Esophagus muscularis mucosa (tissue), 4 donors: ENCODE data around the gene DNAJB4. TPM values are rescaled to one million over a fixed set of nuclear protein-coding genes. Genes with fewer than 3 reads are reported as not detected.
A peak's percentile ranks its signal among the peaks of the same experiment; 100 is the strongest.
"Not testable (repeated sequence)": the region's sequence is repeated elsewhere in the genome, so short reads cannot be mapped to it uniquely, and the experiment has no call there.

Experiments
- DNase-seq: peaks from one replicate; pipeline ENCODE4 v3.0.0-alpha.2; 2017; ENCODE audit errors: extremely low spot score
- H3K27ac ChIP-seq, 4 donors: fragments of 200-600 bp; sonication (generic); replicated peaks in 1 of 4; 1 replicate in 3 of 4; 2 replicates in 1 of 4; pipeline ENCODE4 v1.5.1; 2016 to 2019; ENCODE audit warnings: mild to moderate bottlenecking in 1 of 4
- H3K27me3 ChIP-seq, 4 donors: fragments of 200-600 bp; sonication (generic); one replicate each; pipeline versions ENCODE4 v1.5.1 to v1.6.0; 2016 to 2019
- H3K36me3 ChIP-seq, 4 donors: fragments of 200-600 bp; sonication (generic); one replicate each; pipeline ENCODE4 v1.5.1; 2016 to 2019
- H3K4me1 ChIP-seq, 4 donors: fragments of 200-600 bp; sonication (generic); one replicate each; pipeline ENCODE4 v1.5.1; 2016 to 2019
- H3K4me3 ChIP-seq, 4 donors: fragments of 200-600 bp; sonication (generic); 1 replicate in 2 of 4; 2 replicates in 2 of 4; pipeline ENCODE4 v1.5.1; 2016 to 2019; ENCODE audit warnings: mild to moderate bottlenecking in 4 of 4, moderate library complexity in 1 of 4
- H3K9me3 ChIP-seq, 4 donors: fragments of 200-600 bp; sonication (generic); 1 replicate in 3 of 4; 2 replicates in 1 of 4; pipeline ENCODE4 v1.5.1; 2016 to 2019
- CTCF ChIP-seq, 3 experiments: fragments of 200-600 bp in 2 of 3; fragments of 450-650 bp in 1 of 3; sonication (generic) in 2 of 3; IDR thresholded peaks; one replicate each; pipeline ENCODE4 v1.5.1; 2017 to 2019; ENCODE audit warnings: antibody characterized with exemption in 3 of 3, mild to moderate bottlenecking in 2 of 3, moderate library complexity in 1 of 3
- EP300 ChIP-seq: sonication (generic); formaldehyde crosslinking; IDR thresholded peaks from one replicate; pipeline ENCODE4 v1.6.1; 2017; ENCODE audit warnings: antibody characterized with exemption
- POLR2A ChIP-seq: fragments of 450-650 bp; IDR thresholded peaks from one replicate; pipeline ENCODE4 v1.6.1; 2017; ENCODE audit warnings: antibody characterized with exemption, moderate library complexity, mild to moderate bottlenecking, low read depth
- POLR2AphosphoS5 ChIP-seq, 2 donors: sonication (generic); formaldehyde crosslinking; IDR thresholded peaks; one replicate each; pipeline ENCODE4 v1.6.1; 2017; ENCODE audit warnings: antibody characterized with exemption in 2 of 2
- WGBS: methylation state at CpG from one replicate; pipeline ENCODE4 v1.1.5; 2018; 5-methylcytosine and 5-hydroxymethylcytosine counted together
- intact Hi-C: fragments of 100-400 bp; cut with DNase I; formaldehyde crosslinking; loops from one replicate; pipeline ENCODE4 v1.15.1; 2023
- total RNA-seq, 4 donors: library from RNA; depleted of rRNA; stranded (reverse); fragments of >200 nt; gene quantifications; one replicate each; pipeline versions ENCODE4 v1.1.0 to v1.2.1, GENCODE V29; 2016

DNAJB4 gene
- total RNA-seq, 4 donors from 2014 or later = 62.6 to 79.7 (median 70.4) TPM

- no peak for DNase-seq
- no peak for TF ChIP-seq POLR2AphosphoS5 (IDR thresholded peaks at IDR 0.05)
- no peak for TF ChIP-seq CTCF (IDR thresholded peaks at IDR 0.05)
- no peak for TF ChIP-seq EP300
- no peak for TF ChIP-seq POLR2A
- Histone ChIP-seq H3K9me3 (no peaks in the 10 kb centered on the region), H3K27me3 (no peaks in the 10 kb centered on the region), H3K36me3 (peaks cover 0 to 11% (median 2%) of the 10 kb centered on the region in 4 donors), H3K4me1 (peaks cover under 1 to 8% (median 3%) of the 10 kb centered on the region in 4 donors), H3K4me3 (no peak overlapping the region), H3K27ac (no peak overlapping the region)
- intact Hi-C loops = no loop called here
Observed at GRCh38 chr1:77991638-77992037, 13.1 kb upstream of the DNAJB4 start.

GRCh38 chr1:77994117-77994705, 10.5 kb upstream of the DNAJB4 start:
- H3K4me3 ChIP-seq = no peak overlapping the region
- no peaks in the 10 kb centered on the region for H3K9me3 ChIP-seq
- H3K27me3 ChIP-seq = no peaks in the 10 kb centered on the region
- TF ChIP-seq POLR2A = no peak
- DNase-seq = no peak
- peaks cover 0 to 8% (median 0%) of the 10 kb centered on the region in 4 donors for H3K4me1 ChIP-seq
- H3K27ac ChIP-seq = no peak overlapping the region
- H3K36me3 ChIP-seq = peaks cover 0 to 11% (median 2%) of the 10 kb centered on the region in 4 donors
- intact Hi-C loops = no loop called here
- WGBS = 92% methylated on average over 3 of the region's 3 CpGs

GRCh38 chr1:77996734-77997133, 8.0 kb upstream of the DNAJB4 start:
- intact Hi-C loops = no loop called here
- DNase-seq = no peak
- TF ChIP-seq POLR2A (no peak), CTCF (IDR thresholded peaks at IDR 0.05) (no peak), POLR2AphosphoS5 (IDR thresholded peaks at IDR 0.05) (no peak), EP300 (no peak)
- WGBS = 99% methylated on average over 5 of the region's 5 CpGs
- no peaks in the 10 kb centered on the region for H3K27me3 ChIP-seq
- H3K9me3 ChIP-seq = no peaks in the 10 kb centered on the region
- H3K4me1 ChIP-seq = no peaks in the 10 kb centered on the region
- H3K4me3 ChIP-seq = no peak overlapping the region
- no peak overlapping the region for H3K27ac ChIP-seq
- H3K36me3 ChIP-seq = peaks cover 0 to 11% (median 2%) of the 10 kb centered on the region in 4 donors

- 92% methylated on average over 11 of the region's 11 CpGs for WGBS
- DNase-seq, H3K27me3 ChIP-seq, H3K36me3 ChIP-seq, intact Hi-C loops, H3K4me3 ChIP-seq, H3K9me3 ChIP-seq, H3K27ac ChIP-seq: not testable (repeated sequence)
- peaks cover 8 to 14% (median 11%) of the 10 kb centered on the region in 4 donors for H3K4me1 ChIP-seq
Observed at GRCh38 chr1:78000536-78000935, 4.2 kb upstream of the DNAJB4 start.

GRCh38 chr1:78003070-78003746, 1.5 kb upstream of the DNAJB4 start:
- Histone ChIP-seq H3K4me3 (peak overlapping the region in 1 of 4 donors; percentile 67), H3K27ac (peak overlapping the region; percentile 88 to 93 (median 89)), H3K4me1 (peaks cover 8 to 27% (median 23%) of the 10 kb centered on the region in 4 donors), H3K36me3 (no peaks in the 10 kb centered on the region), H3K27me3 (no peaks in the 10 kb centered on the region), H3K9me3 (no peaks in the 10 kb centered on the region)
- no peak for DNase-seq
- intact Hi-C loops = no loop called here
- WGBS = 38% methylated on average over 3 of the region's 3 CpGs
- TF ChIP-seq POLR2A (no peak), POLR2AphosphoS5 (IDR thresholded peaks at IDR 0.05) (no peak), EP300 (no peak), CTCF (IDR thresholded peaks at IDR 0.05) (no peak)
